OCI-LY1 (cell line): ENCODE measurements around the gene RIN3.

ENCODE experiments used
- H2AFZ ChIP-seq: fragments of 200-600 bp; sonication (generic), shearing (Covaris generic); 2 replicates; pipeline ENCODE4 v1.6.0; 2014; ENCODE audit warnings: antibody characterized with exemption, mild to moderate bottlenecking, low read length
- H3F3A ChIP-seq: fragments of 200-600 bp; sonication (generic), shearing (Covaris generic); 2 replicates; pipeline ENCODE4 v1.6.0; 2014; ENCODE audit warnings: mild to moderate bottlenecking, antibody characterized with exemption, low read length, moderate library complexity; ENCODE audit not compliant: insufficient read depth
- H3K27ac ChIP-seq: fragments of 200-600 bp; sonication (generic); 2 replicates; pipeline ENCODE4 v1.5.1; 2014; ENCODE audit warnings: low read length, mixed run types, mild to moderate bottlenecking, low read depth; ENCODE audit not compliant: poor library complexity, severe bottlenecking
- H3K27me3 ChIP-seq: fragments of 200-600 bp; sonication (generic); 2 replicates; pipeline ENCODE4 v1.6.0; 2014; ENCODE audit warnings: antibody characterized with exemption, mild to moderate bottlenecking, low read length, moderate library complexity; ENCODE audit not compliant: insufficient read depth
- H3K36me3 ChIP-seq: fragments of 200-600 bp; sonication (generic); 2 replicates; pipeline ENCODE4 v1.6.1; 2014; ENCODE audit warnings: mild to moderate bottlenecking, antibody characterized with exemption, low read length, moderate library complexity, mixed read lengths; ENCODE audit not compliant: insufficient read depth
- H3K4me1 ChIP-seq: fragments of 200-600 bp; sonication (generic); 2 replicates; pipeline ENCODE4 v1.5.1; 2014; ENCODE audit warnings: mild to moderate bottlenecking, low read length, moderate library complexity; ENCODE audit not compliant: insufficient read depth, severe bottlenecking
- H3K4me2 ChIP-seq: fragments of 200-600 bp; sonication (generic), shearing (Covaris generic); 2 replicates; pipeline ENCODE4 v1.6.1; 2014; ENCODE audit warnings: low read length
- H3K4me3 ChIP-seq: fragments of 200-600 bp; sonication (generic); 2 replicates; pipeline ENCODE4 v1.5.1; 2014; ENCODE audit warnings: low read length, low read depth, mild to moderate bottlenecking, mixed read lengths; ENCODE audit not compliant: poor library complexity, severe bottlenecking
- H3K79me2 ChIP-seq: fragments of 200-600 bp; shearing (Covaris generic); 2 replicates; pipeline ENCODE4 v1.6.1; 2016; ENCODE audit warnings: mixed run types, low read length, mixed read lengths; ENCODE audit not compliant: insufficient read depth
- H3K9ac ChIP-seq: fragments of 200-600 bp; sonication (generic), shearing (Covaris generic); 2 replicates; pipeline ENCODE4 v1.6.1; 2014; ENCODE audit warnings: mild to moderate bottlenecking, low read length, mixed read lengths
- H3K9me2 ChIP-seq: fragments of 200-600 bp; sonication (generic), shearing (Covaris generic); 2 replicates; pipeline ENCODE4 v1.6.1; 2014; ENCODE audit warnings: low read depth, mild to moderate bottlenecking, low read length, mixed read lengths
- H3K9me3 ChIP-seq: fragments of 200-600 bp; shearing (Covaris generic); 2 replicates; pipeline ENCODE4 v1.6.1; 2014; ENCODE audit warnings: low read length, mixed read lengths
- H4K20me1 ChIP-seq: fragments of 200-600 bp; sonication (generic), shearing (Covaris generic); 2 replicates; pipeline ENCODE4 v1.6.0; 2016; ENCODE audit warnings: mild to moderate bottlenecking, low read length; ENCODE audit not compliant: insufficient read depth
- CTCF ChIP-seq: fragments of 200-600 bp; sonication (generic), shearing (Covaris generic); IDR thresholded peaks from 2 replicates; pipeline ENCODE4 v1.5.1; 2017; ENCODE audit warnings: mild to moderate bottlenecking, antibody characterized with exemption, low read length, moderate library complexity, mixed read lengths
- EZH2 ChIP-seq: fragments of 200-600 bp; sonication (generic), shearing (Covaris generic); IDR thresholded peaks from 2 replicates; pipeline ENCODE4 v1.8.0; 2017; ENCODE audit warnings: borderline replicate concordance, mixed run types, mild to moderate bottlenecking, antibody characterized with exemption, low read length, moderate library complexity, mixed read lengths

RIN3 gene

GRCh38 chr14:92677087-92677668 lies 163.6 kb downstream of the RIN3 start:
- Histone ChIP-seq H3F3A (no peaks in the 10 kb centered on the region), H3K4me3 (no peak overlapping the region), H3K9me2 (no peaks in the 10 kb centered on the region), H3K79me2 (no peaks in the 10 kb centered on the region), H3K4me1 (no peaks in the 10 kb centered on the region), H3K27ac (no peak overlapping the region), H3K9me3 (no peaks in the 10 kb centered on the region), H2AFZ (no peak overlapping the region), H3K9ac (no peak overlapping the region), H3K4me2 (no peak overlapping the region), H4K20me1 (no peaks in the 10 kb centered on the region), H3K27me3 (no peaks in the 10 kb centered on the region), H3K36me3 (no peaks in the 10 kb centered on the region)
- TF ChIP-seq EZH2 (no peak), CTCF (no peak)

GRCh38 chr14:92677955-92678354 lies 164.4 kb downstream of the RIN3 start:
- Histone ChIP-seq H3K27ac (no peak overlapping the region), H3F3A (no peaks in the 10 kb centered on the region), H3K27me3 (no peaks in the 10 kb centered on the region), H4K20me1 (no peaks in the 10 kb centered on the region), H2AFZ (no peak overlapping the region), H3K9ac (no peak overlapping the region), H3K4me2 (no peak overlapping the region), H3K4me1 (no peaks in the 10 kb centered on the region), H3K79me2 (no peaks in the 10 kb centered on the region), H3K9me3 (no peaks in the 10 kb centered on the region), H3K4me3 (no peak overlapping the region), H3K9me2 (no peaks in the 10 kb centered on the region), H3K36me3 (no peaks in the 10 kb centered on the region)
- TF ChIP-seq CTCF = no peak
- TF ChIP-seq EZH2 = no peak

GRCh38 chr14:92678766-92679165 lies 165.2 kb downstream of the RIN3 start:
- H4K20me1 ChIP-seq = no peaks in the 10 kb centered on the region
- no peak overlapping the region for H2AFZ ChIP-seq
- no peaks in the 10 kb centered on the region for H3K36me3 ChIP-seq
- H3K27me3 ChIP-seq = no peaks in the 10 kb centered on the region
- H3K9me3 ChIP-seq = no peaks in the 10 kb centered on the region
- no peak overlapping the region for H3K4me3 ChIP-seq
- no peak overlapping the region for H3K4me2 ChIP-seq
- no peaks in the 10 kb centered on the region for H3K9me2 ChIP-seq
- H3K79me2 ChIP-seq = no peaks in the 10 kb centered on the region
- H3F3A ChIP-seq = no peaks in the 10 kb centered on the region
- H3K27ac ChIP-seq = no peak overlapping the region
- H3K4me1 ChIP-seq = no peaks in the 10 kb centered on the region
- TF ChIP-seq EZH2 = no peak
- no peak for TF ChIP-seq CTCF
- H3K9ac ChIP-seq = no peak overlapping the region
